Liver (tissue), 9 donors: ENCODE results near the gene TARS2. TPM values are rescaled to one million over a fixed set of nuclear protein-coding genes. Genes with fewer than 3 reads are reported as not detected.
A peak's percentile ranks its signal among the peaks of the same experiment; 100 is the strongest.

Experiments used
- DNase-seq: peaks from one replicate; pipeline ENCODE4 v3.0.0-alpha.2; 2017; ENCODE audit warnings: low spot score
- H3K27ac ChIP-seq, 2 donors: one replicate each; pipeline ENCODE4 v1.7.0; 2013; ENCODE audit warnings: inconsistent platforms in 2 of 2, low read length in 2 of 2, control low read depth in 1 of 2, low read depth in 1 of 2, mild to moderate bottlenecking in 1 of 2
- H3K27me3 ChIP-seq, 4 donors: one replicate each; pipeline versions ENCODE4 v1.6.1 to v1.7.0; 2013; ENCODE audit warnings: low read length in 3 of 4, inconsistent platforms in 1 of 4, mild to moderate bottlenecking in 1 of 4, moderate library complexity in 1 of 4; ENCODE audit not compliant: control insufficient read depth in 4 of 4, insufficient read depth in 4 of 4
- H3K36me3 ChIP-seq, 4 donors: one replicate each; pipeline versions ENCODE4 v1.6.1 to v1.7.0; 2013; ENCODE audit warnings: low read length in 3 of 4, mild to moderate bottlenecking in 3 of 4, low read depth in 1 of 4, moderate library complexity in 1 of 4; ENCODE audit not compliant: control insufficient read depth in 4 of 4, insufficient read depth in 3 of 4
- H3K4me1 ChIP-seq, 4 donors: one replicate each; pipeline versions ENCODE4 v1.6.1 to v1.7.0; 2013; ENCODE audit warnings: low read length in 3 of 4, mild to moderate bottlenecking in 3 of 4, moderate library complexity in 1 of 4; ENCODE audit not compliant: control insufficient read depth in 4 of 4, insufficient read depth in 4 of 4
- H3K4me3 ChIP-seq, 3 donors: one replicate each; pipeline versions ENCODE4 v1.6.1 to v1.7.0; 2013; ENCODE audit warnings: low read length in 3 of 3, control low read depth in 1 of 3, low read depth in 1 of 3, mild to moderate bottlenecking in 1 of 3
- H3K9ac ChIP-seq, 2 donors: one replicate each; pipeline ENCODE4 v1.7.0; 2013; ENCODE audit warnings: low read length in 2 of 2, mild to moderate bottlenecking in 2 of 2, moderate library complexity in 2 of 2, control low read depth in 1 of 2, low read depth in 1 of 2
- H3K9me3 ChIP-seq, 4 donors: one replicate each; pipeline versions ENCODE4 v1.6.1 to v1.7.0; 2013; ENCODE audit warnings: low read length in 3 of 4; ENCODE audit not compliant: control insufficient read depth in 4 of 4
- ATF3 ChIP-seq: IDR thresholded peaks from 2 replicates; pipeline ENCODE4 v1.6.1; 2016; ENCODE audit warnings: antibody characterized with exemption
- EGR1 ChIP-seq, 2 donors: IDR thresholded peaks; 2 replicates each; pipeline ENCODE4 v1.6.1; 2016 to 2018; ENCODE audit warnings: antibody characterized with exemption in 2 of 2, low read depth in 2 of 2
- FOXA1 ChIP-seq: IDR thresholded peaks from 2 replicates; pipeline ENCODE4 v1.6.1; 2016; ENCODE audit warnings: antibody characterized with exemption
- FOXA2 ChIP-seq: IDR thresholded peaks from 2 replicates; pipeline ENCODE4 v1.6.1; 2016; ENCODE audit warnings: antibody characterized with exemption
- GABPA ChIP-seq, 2 donors: IDR thresholded peaks in 1 of 2; conservative IDR thresholded peaks in 1 of 2; 2 replicates each; pipeline ENCODE4 v1.6.1; 2016; ENCODE audit warnings: antibody characterized with exemption in 2 of 2, mild to moderate bottlenecking in 1 of 2, moderate library complexity in 1 of 2
- HNF4G ChIP-seq: IDR thresholded peaks from 2 replicates; pipeline ENCODE4 v1.6.1; 2016; ENCODE audit warnings: antibody characterized with exemption
- JUND ChIP-seq, 2 donors: IDR thresholded peaks; 2 replicates each; pipeline ENCODE4 v1.6.1; 2016; ENCODE audit warnings: antibody characterized with exemption in 2 of 2
- MAX ChIP-seq: IDR thresholded peaks from 2 replicates; pipeline ENCODE4 v1.6.1; 2016; ENCODE audit warnings: antibody characterized with exemption
- RAD21 ChIP-seq, 2 donors: IDR thresholded peaks; 2 replicates each; pipeline ENCODE4 v1.6.1; 2016; ENCODE audit warnings: antibody characterized with exemption in 2 of 2, mild to moderate bottlenecking in 2 of 2
- RXRA ChIP-seq, 2 donors: IDR thresholded peaks; 2 replicates each; pipeline ENCODE4 v1.6.1; 2017 to 2018; ENCODE audit warnings: antibody characterized with exemption in 2 of 2, mild to moderate bottlenecking in 1 of 2
- SP1 ChIP-seq: IDR thresholded peaks from 2 replicates; pipeline ENCODE4 v1.6.1; 2018; ENCODE audit warnings: antibody characterized with exemption, mild to moderate bottlenecking
- TAF1 ChIP-seq: conservative IDR thresholded peaks from 2 replicates; pipeline ENCODE4 v1.6.1; 2016; ENCODE audit warnings: antibody characterized with exemption, mild to moderate bottlenecking
- YY1 ChIP-seq: IDR thresholded peaks from 2 replicates; pipeline ENCODE4 v1.6.1; 2016; ENCODE audit warnings: antibody characterized with exemption, mild to moderate bottlenecking
- ZBTB33 ChIP-seq: IDR thresholded peaks from 2 replicates; pipeline ENCODE4 v1.6.1; 2016; ENCODE audit warnings: antibody characterized with exemption
- WGBS: extraction: QIAGEN DNeasy Blood & Tissue Kit; methylation state at CpG from one replicate; pipeline ENCODE4 v1.1.7; 2013; 5-methylcytosine and 5-hydroxymethylcytosine counted together
- polyA plus RNA-seq, 2 donors: library from polyadenylated mRNA; stranded (reverse) in 1 of 2; unstranded in 1 of 2; fragments of 200-250 nt in 1 of 2; fragments of >200 nt in 1 of 2; fragmentation: Nextera tagmentation in 1 of 2; extraction: Ambion mirVana in 1 of 2; gene quantifications; one replicate each; pipeline versions ENCODE4 v1.2.1 to v1.2.3, GENCODE V29; 2013 to 2015
- total RNA-seq, 2 donors: library from RNA; depleted of rRNA; stranded (reverse); fragments of >200 nt; gene quantifications; one replicate each; pipeline ENCODE4 v1.2.3, GENCODE V29; 2014
- TF ChIP-seq, protein P1 (sequence below): IDR thresholded peaks from 2 replicates; pipeline ENCODE4 v1.6.1; 2016; ENCODE audit warnings: antibody characterized with exemption, mild to moderate bottlenecking
- donor health status: healthy.
- donor health status: healthy.
- donor health status: healthy.
- donor health status: healthy.
- donor health status: healthy.

TARS2 gene
- total and polyA plus RNA-seq, 4 donors = 10.9 to 20.8 (median 18.6) TPM

DNA sequence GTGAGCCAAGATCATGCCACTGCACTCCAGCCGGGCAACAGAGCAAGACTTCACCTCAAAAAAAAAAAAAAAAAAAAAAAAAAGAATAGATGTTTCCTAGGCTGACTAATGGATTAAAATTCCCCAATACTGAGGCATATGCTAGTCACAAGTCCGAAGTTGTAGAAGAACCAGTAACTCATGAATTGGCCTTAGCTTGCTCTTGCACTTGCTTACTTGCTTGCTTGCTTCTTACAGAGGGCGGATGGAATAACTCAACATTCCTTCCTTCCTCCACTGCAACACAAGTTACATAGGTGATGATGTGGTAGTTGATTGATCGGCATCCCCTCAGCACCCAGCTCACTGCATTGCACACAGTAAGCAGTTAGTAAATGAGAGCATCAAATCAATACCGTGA is 2.8 kb upstream of the TARS2 start:
- Histone ChIP-seq H3K4me3 (no peak overlapping the region), H3K9ac (no peak overlapping the region), H3K27ac (no peak overlapping the region), H3K27me3 (no peaks in the 10 kb centered on the region), H3K4me1 (peaks cover 0 to 17% (median 15%) of the 10 kb centered on the region in 4 donors), H3K9me3 (no peaks in the 10 kb centered on the region), H3K36me3 (peaks cover 0 to 3% (median 0%) of the 10 kb centered on the region in 4 donors)
- DNase-seq = no peak
- 90% methylated on average over 5 of the region's 5 CpGs for WGBS
- no peak for TF ChIP-seq HNF4G

GRCh38 chr1:150484861-150485260 is 2.4 kb upstream of the TARS2 start:
- TF ChIP-seq JUND (IDR thresholded peaks at IDR 0.05) (no peak), RXRA (IDR thresholded peaks at IDR 0.05) (no peak), RAD21 (IDR thresholded peaks at IDR 0.05) (peak; percentile 49 to 60), ATF3 (no peak), FOXA2 (no peak)
- DNase-seq = no peak

DNA sequence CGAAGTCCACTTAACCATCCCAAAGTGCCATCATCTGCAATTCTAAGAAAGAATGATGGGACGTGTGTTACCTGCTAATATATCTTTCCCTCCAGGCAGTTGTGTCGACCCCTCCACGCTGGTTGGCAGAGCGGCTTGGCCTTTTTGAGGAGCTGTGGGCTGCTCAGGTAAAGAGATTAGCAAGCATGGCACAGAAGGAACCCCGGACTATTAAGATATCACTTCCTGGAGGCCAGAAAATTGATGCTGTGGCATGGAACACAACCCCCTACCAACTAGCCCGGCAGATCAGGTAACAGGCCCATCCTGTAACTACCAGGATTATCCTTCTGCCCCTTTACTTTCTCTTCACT is 520 bp downstream of the TARS2 start:
- peaks cover 0 to 11% (median 8%) of the 10 kb centered on the region in 4 donors for H3K4me1 ChIP-seq
- H3K9me3 ChIP-seq = no peaks in the 10 kb centered on the region
- peak overlapping the region; percentile 58 to 83 for H3K9ac ChIP-seq
- DNase-seq = no peak
- TF ChIP-seq YY1 (no peak), FOXA2 (no peak), RXRA (IDR thresholded peaks at IDR 0.05) (no peak), FOXA1 (no peak), ZBTB33 (no peak), MAX (no peak), EGR1 (IDR thresholded peaks at IDR 0.05; ENCODE audit: low read depth in 2 of 2) (no peak), ATF3 (no peak), TAF1 (no peak), GABPA (IDR thresholded peaks at IDR 0.05 in 1 of 2, conservative IDR thresholded peaks at IDR 0.05 in 1 of 2) (no peak), SP1 (no peak)
- TF ChIP-seq, protein P1, sequence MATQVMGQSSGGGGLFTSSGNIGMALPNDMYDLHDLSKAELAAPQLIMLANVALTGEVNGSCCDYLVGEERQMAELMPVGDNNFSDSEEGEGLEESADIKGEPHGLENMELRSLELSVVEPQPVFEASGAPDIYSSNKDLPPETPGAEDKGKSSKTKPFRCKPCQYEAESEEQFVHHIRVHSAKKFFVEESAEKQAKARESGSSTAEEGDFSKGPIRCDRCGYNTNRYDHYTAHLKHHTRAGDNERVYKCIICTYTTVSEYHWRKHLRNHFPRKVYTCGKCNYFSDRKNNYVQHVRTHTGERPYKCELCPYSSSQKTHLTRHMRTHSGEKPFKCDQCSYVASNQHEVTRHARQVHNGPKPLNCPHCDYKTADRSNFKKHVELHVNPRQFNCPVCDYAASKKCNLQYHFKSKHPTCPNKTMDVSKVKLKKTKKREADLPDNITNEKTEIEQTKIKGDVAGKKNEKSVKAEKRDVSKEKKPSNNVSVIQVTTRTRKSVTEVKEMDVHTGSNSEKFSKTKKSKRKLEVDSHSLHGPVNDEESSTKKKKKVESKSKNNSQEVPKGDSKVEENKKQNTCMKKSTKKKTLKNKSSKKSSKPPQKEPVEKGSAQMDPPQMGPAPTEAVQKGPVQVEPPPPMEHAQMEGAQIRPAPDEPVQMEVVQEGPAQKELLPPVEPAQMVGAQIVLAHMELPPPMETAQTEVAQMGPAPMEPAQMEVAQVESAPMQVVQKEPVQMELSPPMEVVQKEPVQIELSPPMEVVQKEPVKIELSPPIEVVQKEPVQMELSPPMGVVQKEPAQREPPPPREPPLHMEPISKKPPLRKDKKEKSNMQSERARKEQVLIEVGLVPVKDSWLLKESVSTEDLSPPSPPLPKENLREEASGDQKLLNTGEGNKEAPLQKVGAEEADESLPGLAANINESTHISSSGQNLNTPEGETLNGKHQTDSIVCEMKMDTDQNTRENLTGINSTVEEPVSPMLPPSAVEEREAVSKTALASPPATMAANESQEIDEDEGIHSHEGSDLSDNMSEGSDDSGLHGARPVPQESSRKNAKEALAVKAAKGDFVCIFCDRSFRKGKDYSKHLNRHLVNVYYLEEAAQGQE = no peak
- H3K36me3 ChIP-seq = peaks cover 2 to 19% (median 12%) of the 10 kb centered on the region in 4 donors
- peak overlapping the region in 1 of 2 donors; percentile 27 for H3K27ac ChIP-seq
- WGBS = 7% methylated on average over 7 of the region's 7 CpGs
- peak overlapping the region; percentile 55 to 92 (median 88) for H3K4me3 ChIP-seq
- H3K27me3 ChIP-seq = no peaks in the 10 kb centered on the region

More at GRCh38 chr1:150484861-150485260, 2.4 kb upstream of the TARS2 start:
- Histone ChIP-seq H3K9ac (no peak overlapping the region), H3K4me1 (peaks cover 0 to 13% (median 11%) of the 10 kb centered on the region in 4 donors), H3K36me3 (peaks cover 0 to 3% (median 0%) of the 10 kb centered on the region in 4 donors), H3K9me3 (no peaks in the 10 kb centered on the region), H3K27me3 (no peaks in the 10 kb centered on the region), H3K4me3 (no peak overlapping the region), H3K27ac (no peak overlapping the region)
- WGBS = 35% methylated on average over 2 of the region's 2 CpGs
